Measurements from ENCODE around the gene DMAC2L.
"Not testable (repeated sequence)": the region's sequence is repeated elsewhere in the genome, so short reads cannot be mapped to it uniquely, and the experiment has no call there.

Gene DMAC2L

DNA sequence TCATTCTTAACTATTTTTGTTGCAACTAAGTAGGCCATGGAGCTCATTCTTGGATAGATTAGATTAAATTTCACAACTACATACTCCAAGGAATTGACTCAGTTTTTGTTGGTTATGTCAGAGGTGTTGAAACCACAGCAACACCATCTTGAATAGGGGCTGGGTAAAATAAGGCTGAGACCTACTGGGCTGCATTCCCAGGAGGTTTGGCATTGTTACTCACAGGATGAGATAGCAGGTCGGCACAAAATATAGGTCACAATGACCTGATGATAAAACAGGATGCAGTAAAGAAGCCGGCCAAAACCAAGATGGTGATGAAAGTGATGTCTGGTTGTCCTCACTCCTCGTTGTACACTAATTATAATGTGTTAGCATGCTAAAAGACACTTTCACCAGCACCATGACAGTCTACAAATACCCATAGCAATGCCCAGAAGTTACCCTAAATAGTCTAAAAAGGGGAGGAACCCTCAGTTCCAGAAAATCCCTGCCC, 20.9 kb downstream of the DMAC2L start:
- no peak for DNase-seq

DNA sequence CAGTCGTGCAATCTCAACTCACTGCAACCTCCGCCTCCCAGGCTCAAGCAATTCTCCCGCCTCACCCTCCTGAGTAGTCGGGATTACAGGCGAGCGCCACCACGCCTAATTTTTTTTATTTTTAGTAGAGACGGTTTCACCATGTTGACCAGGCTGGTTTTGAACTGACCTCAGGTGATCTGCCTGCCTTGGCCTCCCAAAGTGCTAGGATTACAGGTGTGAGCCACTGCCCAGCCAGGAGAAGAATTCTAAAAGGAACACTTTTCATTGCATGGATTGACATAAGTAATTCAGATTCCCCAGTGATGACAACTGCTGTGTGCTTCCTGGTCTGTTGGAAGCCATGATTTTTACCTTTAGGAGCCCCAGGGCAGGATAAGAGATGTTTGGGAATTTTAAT, 22.1 kb downstream of the DMAC2L start:
- DNase-seq: no peak

DNA sequence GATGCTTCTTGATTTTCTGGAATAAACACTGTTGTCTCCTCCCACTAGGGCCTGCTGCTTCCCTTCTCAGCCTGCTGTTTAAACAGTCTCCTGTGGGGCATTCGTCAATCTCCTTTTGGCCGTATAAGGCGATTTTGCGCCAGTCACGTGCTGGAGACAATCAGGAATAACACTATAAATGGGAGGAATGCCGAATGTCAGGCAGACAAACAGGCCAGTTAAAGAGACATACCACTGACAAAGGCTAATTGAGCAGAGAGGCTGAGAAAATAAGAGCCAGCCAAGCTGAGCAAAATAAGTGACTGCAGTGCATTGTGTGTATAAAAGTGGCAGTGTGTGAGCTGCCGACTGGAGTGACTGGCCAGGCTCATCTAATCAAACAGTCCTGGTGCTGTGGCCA, 23.3 kb downstream of the DMAC2L start:
- no peak for DNase-seq

DNA sequence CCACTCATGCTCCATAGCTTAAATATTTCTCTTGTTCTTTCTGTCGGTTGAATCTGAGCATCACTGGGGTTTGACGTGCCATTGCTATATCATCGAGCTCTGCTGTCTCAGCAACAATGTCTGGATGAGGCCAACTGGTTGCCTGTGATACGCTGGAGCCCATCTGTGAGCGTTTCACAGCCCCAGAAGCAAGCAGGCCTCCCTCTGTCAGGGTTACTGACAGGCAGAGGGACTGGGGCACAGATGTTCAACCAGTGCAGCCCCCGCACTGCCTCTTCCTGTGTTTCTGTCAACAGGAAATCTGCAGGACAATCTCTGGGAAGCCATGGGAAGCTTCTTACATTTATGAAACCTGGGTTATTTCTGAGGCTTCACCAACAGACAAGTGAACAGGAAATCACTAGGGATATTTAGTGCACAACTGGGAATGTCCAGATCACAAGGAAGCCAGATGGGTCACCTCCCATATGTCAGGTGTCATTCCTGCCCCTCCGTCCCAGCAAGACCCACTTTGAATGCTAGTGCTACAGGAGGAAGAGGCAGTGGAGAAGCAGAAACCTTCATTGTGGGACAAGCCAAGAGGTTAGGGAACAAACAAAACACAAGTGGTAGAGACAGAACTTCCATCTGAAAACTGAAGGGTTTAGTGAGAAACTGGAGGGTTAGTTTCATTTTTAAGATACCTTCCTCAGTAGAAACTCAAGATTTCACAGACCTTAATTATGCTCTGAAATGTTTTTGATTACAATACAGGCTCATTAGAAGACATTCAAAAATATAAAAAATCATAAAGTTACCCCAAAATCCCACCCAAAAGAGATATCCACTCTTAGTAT, 24.1 kb downstream of the DMAC2L start:
- no peak for DNase-seq

DNA sequence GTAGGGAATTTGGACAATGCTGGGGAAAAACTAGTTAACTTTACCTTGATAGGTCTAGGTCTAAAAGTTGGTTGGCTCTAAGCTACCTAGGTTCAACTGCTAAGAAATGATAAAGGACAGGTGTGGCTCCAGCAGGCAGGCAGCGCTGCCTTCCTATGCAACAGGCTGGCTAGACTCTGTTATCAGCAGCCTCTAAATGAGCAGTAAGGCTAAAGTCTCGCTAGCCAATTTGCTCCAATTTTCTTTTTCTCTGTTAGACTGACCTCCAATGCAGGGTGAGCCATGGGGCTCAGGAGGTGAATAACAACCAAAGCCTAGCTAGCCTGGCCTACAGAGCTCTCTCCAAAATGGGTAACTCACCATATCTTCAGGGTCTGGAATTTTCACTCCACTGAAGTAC, 26.5 kb downstream of the DMAC2L start:
- DNase-seq: no peak

DNA sequence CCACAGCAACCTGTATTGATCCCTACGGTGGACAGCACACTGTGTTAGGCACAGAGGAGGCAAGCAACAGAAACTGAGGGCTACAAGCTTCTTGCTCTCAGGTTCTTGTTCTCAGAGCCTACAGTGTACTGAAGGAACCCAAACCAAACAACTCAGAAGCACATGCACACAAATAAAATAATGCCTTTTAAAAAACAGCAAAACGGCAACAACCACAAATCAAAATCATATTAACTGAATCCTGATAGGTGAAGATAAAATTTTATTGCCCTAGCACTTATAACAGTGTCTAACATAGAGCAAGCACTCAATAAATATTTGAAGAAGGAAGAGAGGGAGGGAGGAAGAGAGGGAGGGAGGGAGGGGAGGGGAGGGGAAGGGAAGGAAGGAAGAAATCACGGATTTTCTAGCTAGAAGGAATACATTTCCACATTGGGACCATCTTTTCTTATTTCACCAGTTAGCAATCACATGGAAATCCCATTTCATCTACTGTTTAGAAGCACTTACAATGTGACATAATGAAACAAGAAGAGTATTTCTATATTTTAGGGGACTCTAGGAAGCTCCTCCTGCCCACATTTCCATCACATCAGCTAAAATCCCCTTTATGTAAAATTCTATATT, 27.2 kb downstream of the DMAC2L start:
- no peak for DNase-seq

DNA sequence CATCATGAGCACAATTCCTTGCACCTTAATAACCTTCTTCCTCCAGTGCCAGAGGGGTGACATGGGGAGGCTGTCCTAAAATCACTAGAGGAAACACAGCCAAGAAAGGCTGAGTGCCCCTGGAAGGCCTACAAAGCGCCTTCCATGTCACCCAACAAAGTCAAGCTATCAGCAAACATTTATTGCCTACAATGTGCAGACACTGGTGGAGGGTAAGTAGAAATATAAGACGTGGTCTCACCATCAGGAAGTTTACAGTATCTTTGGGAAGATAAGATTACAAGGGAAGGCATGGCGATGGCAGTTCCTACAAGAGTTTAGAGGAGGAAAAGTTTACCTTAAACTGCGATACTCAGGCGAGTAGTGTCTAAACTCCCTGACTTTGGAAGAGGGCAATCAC, 27.9 kb downstream of the DMAC2L start:
- DNase-seq: no peak

DNA sequence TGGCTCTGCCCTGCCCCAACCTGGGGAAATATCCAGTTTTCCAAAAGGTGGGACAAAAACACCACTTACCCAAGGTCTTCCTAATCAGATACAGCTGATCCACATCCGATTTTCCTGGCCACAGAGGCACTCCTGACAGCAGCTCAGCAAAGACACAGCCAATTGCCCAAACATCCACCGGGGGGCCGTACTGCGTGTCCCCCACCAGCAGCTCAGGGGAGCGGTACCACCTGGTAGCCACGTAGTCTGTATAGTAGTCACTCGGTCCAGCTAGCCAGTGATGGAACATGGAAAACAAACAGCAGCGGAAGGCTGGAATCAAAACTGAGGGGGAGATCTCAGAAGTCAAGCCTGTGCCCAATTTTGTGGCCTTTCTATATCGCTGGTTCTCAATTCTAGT, 28.8 kb downstream of the DMAC2L start:
- DNase-seq: no peak

DNA sequence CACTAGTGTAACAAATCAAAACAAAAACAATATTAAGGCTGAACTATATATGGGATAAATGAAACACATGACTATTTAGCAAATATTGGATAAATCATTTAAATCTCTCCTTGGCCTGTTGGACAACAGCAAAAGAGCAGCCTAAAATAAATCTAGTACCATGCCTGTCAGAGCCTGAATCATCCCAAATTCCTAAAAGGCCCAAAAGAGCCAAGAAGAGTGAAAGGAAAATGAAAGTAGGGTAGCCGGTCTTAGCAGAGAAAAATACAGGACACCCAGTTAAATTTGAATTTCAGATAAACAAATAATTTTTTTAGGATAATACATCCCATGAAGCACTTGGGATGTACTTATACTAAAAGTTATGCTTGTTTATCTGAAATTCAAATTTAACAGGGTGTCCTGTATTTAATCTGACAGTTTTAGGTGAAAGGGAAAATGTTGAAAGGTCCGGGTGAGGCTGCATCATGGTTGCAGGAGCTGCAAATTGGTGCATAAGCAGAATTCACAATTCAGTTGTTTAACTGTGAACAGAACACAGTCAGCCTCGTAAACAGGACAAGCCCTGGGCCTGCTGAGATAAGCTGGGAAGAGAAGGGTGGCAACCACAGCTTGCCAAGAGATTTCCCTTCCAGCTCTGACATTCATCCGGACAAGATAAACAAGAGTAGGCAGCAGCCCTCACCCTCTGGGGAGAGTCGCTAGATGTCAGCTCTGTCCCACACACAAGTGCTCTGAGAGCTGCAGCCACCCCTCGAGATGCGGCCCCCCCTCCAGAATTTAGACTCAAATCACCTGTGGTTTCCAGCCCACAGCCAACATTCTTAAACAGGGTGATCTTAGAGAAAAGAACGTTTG, 30.3 kb downstream of the DMAC2L start:
- DNase-seq: peak; percentile 55

DNA sequence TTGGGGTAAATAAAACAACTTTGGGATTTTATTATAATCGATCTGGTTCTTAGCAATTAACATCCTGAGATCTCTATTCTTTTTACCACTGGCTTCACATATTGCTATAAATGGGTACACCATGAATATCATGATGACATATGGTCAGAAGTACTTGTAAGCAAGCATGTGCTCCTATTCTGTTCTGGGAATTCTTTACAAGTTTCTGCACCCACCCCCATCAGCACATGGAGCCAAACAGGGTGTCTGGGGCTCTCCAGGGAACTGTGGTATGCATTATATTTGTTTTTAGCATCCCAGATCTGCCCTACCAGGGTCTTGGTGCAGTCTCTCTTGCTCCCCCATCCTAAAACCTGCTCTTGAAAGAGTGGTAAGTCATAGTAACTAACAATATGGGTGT, 31.3 kb downstream of the DMAC2L start:
- no peak for DNase-seq

DNA sequence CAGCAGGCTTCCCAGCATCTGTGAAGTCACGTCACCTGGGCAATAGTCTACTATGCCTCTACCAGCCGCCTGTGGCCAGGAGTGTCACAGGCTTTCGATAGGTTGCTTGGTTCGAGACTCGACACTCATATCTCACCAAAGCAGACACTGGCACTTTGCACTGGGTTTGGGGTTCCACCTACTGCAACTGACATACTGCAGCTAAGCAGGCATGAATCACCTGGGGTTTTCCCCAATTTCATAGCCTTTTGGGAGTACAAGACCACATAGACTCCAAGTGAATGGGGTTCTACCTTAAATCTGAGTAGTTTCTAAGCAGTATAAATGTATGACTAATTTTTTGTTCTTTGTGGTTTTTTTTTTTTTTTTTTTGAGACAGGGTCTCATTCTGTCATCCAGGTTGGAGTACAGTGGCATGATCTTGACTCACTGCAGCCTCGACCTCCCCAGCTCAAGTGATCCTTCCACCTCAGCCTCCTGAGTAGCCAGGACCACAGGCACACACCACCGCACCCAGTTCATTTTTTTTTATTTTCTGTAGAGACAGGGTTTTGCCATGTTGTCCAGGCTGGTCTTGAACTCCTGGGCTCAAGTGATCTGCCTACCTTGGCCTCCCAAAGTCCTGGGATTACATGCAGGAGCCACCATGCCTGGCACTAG, 32.1 kb downstream of the DMAC2L start:
- peak; percentile 79 for DNase-seq

DNA sequence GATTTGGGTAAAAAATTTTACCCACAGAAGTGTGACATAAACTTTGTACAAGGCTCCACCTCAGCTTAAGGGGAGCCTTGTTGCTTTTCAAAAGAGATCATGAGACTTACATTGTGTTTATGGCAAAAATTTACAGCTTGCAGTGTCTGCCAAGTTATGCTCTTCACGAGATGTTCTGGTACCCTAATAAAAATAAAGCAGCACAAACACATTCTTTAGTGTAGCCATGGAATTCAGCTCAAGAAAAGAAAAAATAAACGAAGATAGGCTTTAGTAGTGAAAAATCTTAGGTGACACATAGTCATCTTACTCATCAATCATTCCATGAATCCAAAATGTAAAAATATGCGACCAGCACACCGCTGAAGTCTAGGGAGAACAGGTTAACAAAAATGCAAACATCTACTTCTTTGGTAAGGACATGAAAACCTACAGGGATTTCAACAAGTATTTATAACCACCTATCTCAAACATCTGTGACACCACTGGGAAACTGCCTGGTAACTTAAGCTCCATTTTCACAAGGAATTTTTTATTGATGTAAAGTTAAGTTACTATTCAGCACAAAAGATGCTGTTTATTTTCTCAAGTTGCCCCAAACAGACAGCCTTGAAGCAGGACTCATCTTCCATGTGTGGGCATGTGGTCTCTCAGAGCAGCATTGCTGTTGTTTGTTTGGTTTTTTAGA, 32.9 kb downstream of the DMAC2L start:
- no peak for DNase-seq

DNA sequence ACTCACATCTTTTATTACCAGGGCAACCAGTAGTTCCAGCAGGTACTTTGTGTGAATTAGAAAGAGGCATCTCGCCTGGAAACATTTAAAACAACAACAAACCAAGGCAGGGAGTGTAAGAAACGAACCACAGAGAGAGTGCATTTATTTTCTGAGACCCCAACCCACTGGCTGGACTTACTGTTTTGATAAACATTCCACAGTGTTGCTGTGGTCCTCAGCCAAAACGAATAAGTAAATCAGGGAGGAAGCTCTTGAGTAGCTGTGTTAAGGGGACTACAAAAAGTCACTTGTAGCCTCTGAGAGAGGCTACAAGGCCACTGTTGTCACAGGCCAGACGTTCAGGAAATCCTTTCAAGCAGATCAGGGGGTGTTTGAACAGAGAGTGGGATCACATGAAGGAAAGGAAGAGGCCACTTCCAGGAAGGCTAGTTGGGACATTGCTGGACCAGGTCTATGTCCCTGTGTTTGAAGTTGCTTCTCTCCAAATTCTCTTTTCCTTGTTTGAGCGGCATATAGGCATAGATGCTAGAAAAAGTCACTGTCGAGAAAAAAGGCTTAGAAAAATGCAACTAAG, 33.8 kb downstream of the DMAC2L start:
- DNase-seq: no peak

DNA sequence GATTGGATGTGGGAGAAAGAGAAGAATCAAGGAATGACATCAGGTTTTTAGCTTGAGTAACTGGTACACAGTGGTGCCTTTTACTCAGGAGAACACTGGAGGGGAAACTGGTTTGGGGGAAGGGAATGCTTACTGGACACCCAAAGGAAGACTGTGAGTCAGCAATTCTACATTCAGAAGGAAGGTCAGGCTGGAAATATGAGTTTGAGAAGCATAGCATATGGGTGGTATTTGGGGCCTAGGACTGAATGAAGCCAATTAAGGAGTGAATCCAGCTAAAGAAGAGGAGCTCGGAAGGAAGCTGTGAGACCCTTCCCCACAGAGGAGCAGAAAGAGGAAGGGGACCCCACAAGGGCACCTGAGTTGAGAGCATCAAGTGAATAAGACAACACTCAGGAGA, 35.4 kb downstream of the DMAC2L start:
- DNase-seq: no peak

DNA sequence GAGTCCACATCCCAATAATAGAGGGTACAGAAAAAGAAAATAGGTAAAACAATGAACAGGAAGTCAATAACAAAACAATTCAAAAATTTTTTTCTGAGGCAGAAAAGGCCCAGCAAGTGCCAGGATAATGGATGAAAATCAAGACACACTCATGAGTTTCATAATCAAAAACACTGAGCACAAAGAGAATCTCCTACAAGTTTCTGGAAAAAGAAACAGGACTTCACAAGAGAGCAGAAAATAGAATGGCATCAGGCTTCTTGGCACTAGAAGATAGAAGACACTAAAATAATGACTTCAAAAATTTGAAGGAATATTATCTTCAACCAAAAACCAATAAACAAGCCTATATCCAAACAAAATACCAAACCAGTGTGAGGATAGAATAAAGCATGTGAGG, 36.8 kb downstream of the DMAC2L start:
- no peak for DNase-seq

DNA sequence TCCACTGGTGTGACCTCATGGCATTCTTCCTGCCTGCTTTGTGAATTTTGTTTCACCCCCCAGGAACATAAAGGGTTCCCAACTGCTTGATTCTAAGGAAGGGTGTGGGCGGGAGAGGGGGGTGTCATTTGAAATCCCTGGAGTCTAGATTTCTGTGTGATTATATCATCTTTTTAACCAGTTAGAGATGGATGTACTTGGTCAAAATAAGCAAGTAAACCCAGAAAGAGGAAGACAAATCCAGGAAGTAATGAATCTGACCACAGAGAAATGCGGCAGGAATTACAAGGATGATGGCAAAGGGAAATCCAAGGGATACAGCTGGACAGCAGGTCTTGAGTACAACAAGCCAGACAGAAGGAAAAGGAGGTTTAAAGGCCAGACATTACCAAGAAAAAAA, 38.9 kb downstream of the DMAC2L start:
- no peak for DNase-seq

DNA sequence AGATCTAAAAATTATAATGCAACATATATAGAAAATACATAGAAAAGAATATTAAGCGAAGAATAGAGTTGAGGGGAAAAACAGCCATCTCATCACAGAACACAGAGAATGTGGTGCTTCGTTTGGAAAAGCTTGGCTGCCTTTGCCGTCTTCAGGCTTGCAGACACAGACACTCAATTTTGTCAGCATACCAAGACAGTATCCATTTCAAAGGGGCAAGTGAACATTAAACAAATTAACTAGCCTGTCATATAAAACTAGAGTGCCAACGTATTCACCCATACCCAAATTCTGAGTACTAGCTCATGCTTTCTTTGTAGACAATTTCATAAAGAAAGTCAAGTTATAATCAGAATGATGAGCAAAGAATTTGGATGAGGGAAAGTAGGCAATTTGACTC, 40.5 kb downstream of the DMAC2L start:
- DNase-seq: no peak

DNA sequence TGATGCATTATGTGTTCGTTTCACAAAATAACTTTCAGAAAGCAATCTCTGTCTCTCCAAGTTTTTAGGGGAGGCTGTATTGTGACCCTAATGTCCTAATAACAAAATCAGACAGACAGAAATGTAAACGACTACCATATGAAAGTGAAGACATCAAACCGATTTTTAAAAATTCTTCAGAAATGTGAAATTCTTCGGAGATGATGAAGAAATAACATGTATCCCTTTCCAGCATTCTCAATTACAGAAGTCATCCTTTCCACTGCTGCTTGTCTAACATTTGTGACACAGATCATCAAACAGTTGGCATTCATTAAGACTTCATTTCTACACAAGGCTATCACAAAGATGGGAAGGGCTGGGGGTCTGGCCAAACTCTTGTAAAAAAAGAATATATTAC, 41.0 kb downstream of the DMAC2L start:
- DNase-seq: no peak

DNA sequence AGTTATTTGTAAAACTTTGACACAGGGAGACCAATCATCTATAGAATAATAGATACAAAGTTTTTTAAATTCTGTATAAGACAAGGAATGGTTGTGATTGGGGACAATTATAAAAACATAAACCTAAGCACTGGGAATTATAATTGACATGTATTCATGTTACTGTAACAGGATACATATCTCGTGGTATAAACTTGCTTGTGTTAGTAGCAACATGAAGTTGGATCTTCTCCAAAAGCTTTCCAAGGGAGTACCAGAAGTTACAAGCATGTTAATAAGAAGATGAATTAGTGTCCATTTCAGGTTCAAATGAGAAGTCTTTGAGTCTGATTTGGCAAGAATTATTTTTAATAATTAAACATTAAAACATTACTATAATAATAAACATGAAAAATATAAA, 42.4 kb downstream of the DMAC2L start:
- no peak for DNase-seq

DNA sequence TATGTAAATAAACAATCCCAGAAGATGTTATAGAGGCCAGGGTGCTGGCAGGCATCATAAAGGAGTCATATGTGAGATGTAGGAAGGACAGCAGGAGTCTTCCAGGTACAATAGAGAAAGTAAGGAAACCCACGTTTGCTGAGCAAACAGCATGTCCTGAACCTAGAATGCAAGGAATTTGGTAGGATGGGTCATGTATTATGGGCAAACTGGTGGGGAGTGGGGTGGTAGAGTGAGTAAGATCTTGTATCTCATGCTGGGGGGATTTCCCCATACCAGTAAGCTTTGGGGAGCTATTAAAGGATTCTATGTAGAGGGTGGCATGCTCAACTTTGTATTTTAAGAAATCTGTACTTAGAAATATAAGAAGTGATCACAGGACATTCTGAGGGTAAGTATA, 43.6 kb downstream of the DMAC2L start:
- DNase-seq: no peak

DNA sequence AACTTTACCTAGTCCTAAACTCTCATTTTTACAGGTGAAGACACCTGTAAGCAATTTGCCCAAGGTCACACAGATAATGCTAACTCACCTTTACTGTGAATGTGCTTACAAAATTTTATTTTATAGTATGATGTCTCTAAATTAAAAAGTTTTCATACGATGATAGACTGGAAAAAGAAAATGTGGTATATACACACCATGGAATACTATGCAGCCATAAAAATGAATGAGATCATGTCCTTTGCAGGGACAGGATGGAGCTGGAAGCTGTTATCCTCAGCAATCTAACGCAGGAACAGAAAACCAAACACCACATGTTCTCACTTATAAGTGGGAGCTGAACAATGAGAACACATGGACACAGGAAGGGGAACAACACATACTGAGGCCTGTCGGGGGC, 44.2 kb downstream of the DMAC2L start:
- DNase-seq: not testable (repeated sequence)

DNA sequence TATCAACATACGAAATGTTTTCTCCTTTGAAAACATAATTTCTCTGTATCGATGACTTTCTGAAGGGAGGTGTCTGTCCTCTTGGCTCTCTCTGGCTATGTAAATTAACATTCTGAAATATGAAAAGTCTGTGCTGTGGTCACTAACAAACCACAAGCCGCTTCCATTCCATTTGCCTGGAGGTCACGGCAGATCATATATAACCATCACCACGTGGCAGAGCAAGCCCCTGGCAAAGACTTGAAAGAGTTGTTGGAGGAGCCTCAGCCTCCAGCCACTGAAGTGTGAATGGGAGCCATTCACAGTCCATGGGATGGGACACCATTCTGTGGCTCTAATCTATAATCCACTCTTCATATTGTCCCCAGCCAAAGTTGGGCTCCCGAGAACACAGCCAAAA, 45.0 kb downstream of the DMAC2L start:
- no peak for DNase-seq
